IPS DF 19.7 (cell line): ENCODE results near the gene TSPAN17.

ENCODE experiments used
- DNase-seq: peaks from one replicate; pipeline ENCODE4 v3.0.0-alpha.2; 2013; ENCODE audit warnings: low read depth, low spot score

Gene TSPAN17

GRCh38 chr5:176659860-176660461, 12.7 kb downstream of the TSPAN17 start:
- no peak for DNase-seq

DNA sequence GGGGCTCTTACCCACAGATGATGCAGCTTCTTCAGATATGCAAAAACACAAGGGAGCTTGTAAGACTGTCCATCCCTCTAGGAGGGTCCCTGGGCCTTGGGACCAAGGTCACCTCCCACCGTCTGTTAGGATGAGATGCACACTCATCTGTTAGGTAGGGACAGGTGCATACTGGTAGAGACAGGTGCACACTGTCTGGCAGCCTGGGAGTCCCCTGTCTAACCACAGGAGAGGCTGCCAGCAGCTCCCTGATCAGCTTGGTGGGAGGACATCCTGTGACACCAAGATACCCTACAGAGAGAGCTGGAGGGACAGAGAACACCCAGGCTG, 13.2 kb downstream of the TSPAN17 start:
- no peak for DNase-seq

GRCh38 chr5:176660860-176661641, 13.8 kb downstream of the TSPAN17 start:
- DNase-seq: peak; percentile 70

DNA sequence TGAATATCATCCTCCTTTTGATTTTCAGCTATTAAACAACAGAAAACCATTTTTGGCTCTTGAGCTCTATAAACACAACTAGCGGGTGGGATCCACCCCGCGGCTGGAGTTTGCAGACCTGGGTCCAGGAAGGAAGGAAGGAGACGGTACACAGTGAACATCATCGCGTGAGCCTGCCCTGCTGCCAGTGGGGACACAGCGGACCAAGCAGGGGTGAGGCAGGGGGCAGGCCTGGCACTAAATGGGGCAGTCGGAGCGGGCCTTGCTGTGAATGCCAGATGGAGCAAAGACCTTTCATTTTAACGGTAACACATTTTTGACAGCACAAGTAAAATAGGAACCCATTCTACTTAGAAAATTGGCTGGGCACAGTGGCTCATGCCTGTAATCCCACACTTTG, 14.4 kb downstream of the TSPAN17 start:
- DNase-seq: no peak

DNA sequence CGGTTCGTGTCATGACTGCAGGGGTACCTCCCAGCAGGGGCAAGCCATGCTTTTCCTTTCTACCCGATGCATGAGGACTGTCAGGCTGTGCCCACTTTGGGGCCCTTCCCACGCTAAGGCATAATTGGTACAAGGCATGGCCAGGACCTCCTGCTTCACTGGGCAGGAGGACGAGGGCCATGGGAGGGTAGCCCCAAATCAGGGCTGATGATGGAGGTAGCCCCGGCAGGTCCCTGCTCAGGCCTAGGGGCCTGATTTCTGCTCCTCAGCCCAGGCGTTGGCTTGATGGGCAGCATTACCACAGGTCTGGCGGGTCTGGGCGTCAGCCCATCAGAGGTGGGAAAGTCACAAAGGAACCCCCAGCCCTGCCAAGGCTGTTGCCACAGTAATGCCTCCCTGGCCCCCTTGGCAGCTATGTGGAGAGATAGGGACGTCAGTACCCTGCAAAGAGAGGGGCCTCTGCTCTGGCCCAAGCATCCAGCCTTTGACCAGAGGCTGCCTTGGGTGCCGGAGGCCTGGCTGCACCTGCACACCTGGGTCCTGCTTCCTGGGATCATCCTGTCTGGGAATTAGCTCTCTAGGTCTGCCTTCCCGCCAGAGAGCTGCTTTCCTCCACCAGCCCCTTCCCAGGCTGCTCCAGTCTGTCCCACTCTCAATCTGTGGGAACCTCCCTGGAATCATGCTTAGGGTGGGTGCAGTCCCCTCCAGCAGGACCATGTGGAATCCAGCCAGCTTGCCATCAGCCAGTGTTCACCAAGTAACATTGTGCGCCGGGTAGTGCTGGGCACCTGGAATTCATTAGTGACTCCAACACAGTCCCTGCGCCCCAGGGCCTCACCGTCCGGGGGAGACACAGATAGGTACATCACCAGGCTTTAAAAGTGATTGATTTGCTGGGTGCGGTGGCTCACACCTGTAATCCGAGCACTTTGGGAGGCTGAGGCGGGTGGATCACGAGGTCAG, 15.4 kb downstream of the TSPAN17 start:
- no peak for DNase-seq

DNA sequence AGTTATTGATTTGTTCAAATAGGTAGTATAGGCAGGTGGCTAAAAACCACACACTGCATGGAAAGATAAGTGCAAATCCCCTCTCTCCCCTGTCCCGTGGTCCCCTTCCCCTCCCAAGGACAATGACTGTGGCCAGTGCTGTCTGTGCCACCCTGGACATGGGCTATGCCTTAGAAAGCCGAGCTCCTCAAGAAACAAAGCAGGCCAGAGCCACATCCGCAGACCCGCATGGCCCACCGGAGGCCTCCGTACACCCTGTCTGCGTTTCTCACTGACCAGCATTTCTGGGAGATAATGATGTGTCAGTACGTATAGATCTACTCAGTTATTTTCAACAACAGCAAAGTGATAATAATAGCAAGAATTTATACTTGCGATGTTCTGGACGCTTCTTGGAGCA, 16.3 kb downstream of the TSPAN17 start:
- no peak for DNase-seq

DNA sequence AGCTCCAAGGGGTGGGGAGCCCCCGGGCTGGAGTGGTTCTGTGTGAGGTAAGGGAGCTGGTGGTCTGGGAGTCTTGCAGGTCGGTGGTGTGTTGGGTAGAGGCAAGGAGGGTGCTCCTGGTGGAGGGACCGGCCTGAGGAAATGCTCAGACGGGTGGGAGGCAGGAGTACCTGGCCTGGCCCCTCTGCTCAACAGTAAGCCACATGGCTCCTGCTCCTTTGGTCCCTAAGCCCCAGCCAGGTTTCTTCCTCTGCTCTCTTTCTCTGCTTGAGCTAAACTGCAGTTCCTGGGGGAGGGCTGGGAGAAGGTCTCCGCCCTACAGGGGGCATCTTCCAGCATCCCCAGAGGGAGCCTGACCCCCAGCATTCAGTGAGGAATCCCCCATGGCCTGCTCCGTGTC, 17.2 kb downstream of the TSPAN17 start:
- DNase-seq: no peak

DNA sequence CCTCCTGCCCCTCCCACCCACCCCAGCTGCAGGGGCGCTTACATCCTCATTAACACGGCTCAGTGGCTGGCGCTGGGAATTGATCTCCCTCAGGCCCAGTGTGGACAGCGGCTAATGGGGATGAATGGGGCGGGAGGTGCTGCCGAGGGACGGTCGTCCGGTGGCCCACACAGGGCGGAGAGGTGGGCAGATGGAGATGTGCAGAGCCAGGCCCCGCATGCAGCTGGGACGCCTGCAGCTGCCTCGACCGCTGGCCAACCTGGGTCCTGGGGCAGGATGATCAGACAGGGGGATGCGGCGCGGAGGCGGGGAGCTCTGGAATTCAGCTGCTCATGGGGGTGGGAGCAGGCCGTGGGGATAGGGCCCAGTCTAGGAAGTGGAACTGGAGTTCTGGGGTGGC, 17.6 kb downstream of the TSPAN17 start:
- no peak for DNase-seq

GRCh38 chr5:176665517-176665916, 18.2 kb downstream of the TSPAN17 start:
- DNase-seq: no peak

GRCh38 chr5:176667637-176668036, 20.4 kb downstream of the TSPAN17 start:
- no peak for DNase-seq

DNA sequence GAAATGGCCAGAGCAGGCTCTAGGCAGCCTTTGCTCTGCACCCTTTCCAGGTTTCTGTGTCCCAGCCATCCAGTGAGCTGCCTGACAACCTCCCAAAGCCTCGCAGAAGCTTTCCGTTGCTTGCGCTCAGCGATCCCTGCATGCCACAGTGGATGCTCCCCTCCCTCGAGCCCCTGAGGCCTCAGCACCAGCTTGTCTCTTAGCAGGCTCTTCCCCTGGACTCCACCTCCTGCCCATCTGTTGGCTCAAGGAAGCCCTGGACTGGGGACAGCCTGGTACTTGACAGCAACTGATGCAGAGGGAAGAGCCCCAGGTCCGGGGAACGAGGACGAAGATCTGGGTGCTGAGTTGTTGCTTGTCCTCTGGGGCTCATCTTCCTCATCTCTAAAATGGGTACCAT, 23.2 kb downstream of the TSPAN17 start:
- DNase-seq: no peak

DNA sequence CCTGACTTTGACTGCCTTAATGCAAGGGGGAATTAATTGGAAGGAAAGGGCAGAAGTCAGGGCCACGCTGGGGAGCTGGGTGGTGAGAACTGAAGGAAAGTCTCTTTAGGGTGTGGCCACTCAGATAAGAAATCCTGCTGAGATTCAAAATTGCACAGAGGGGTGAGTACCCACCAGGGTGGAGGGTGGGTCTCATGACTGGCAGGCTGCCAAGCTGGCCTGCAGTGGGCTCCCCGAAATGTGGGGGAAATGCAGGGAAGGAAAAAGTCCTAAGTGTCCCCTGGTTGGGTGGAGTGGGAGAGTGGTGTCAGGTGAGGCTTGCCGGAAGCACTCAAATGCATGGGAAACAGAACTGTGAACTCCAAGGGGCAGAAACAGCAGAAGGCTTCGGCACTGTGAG, 24.1 kb downstream of the TSPAN17 start:
- no peak for DNase-seq

GRCh38 chr5:176671890-176672747, 24.8 kb downstream of the TSPAN17 start:
- DNase-seq: no peak

DNA sequence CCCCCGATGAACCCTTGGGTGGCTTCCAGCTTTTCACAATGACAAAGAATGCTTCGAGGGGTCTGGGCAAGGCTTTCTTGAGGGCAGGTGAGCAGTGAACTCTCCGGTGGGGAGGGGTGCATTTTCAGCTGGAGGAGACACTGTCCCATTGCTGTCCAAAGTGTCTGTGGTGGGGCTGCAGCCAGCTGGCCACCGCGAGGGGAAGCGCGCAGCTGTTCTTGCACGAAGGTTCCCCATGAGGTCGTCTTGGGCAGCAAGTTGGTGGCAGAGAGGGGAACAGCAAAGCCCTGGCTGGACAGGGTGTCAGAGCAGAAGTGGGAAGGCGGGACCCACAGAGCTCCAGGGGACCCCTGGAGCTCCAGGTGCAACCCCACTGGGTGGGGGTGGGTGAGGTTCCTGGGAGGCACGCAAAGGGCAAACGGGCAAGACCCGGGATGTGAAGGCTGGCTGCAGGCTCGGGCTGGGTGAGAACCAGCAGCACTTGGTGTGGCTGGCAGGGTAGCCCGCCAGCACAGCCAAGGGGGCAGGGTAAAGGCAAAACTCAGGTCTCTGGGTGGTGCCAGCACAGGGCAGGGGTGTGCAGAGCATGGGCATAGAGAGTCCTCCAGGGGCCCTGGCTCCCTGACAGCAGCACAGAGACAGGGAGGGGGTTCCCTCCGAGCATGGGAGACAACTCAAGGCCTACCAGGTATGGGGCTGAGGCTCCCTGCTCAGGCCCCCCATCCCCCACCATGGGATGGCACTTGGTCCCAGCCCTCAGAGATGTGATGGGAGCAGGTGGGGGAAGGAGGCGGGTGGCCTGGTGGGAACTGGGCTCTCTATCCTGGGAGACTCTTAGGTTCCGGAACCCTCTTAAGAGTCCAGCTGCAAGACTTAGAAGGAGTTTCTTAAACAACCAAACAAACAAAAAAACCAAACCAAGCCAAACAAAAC, 26.6 kb downstream of the TSPAN17 start:
- DNase-seq: no peak

GRCh38 chr5:176674799-176675198, 27.5 kb downstream of the TSPAN17 start:
- no peak for DNase-seq

GRCh38 chr5:176675676-176676360, 28.5 kb downstream of the TSPAN17 start:
- DNase-seq: no peak

- no peak for DNase-seq
Measured at GRCh38 chr5:176676361-176676824, 29.1 kb downstream of the TSPAN17 start.

- no peak for DNase-seq
Measured at GRCh38 chr5:176677209-176677939, 30.1 kb downstream of the TSPAN17 start.

- no peak for DNase-seq
Measured at GRCh38 chr5:176678584-176678983, 31.3 kb downstream of the TSPAN17 start.
